Vagina (tissue), 2 donors: ENCODE results near the gene DCHS1. TPM values are rescaled to one million over a fixed set of nuclear protein-coding genes. Genes with fewer than 3 reads are reported as not detected.

Experiments used
- DNase-seq, 2 donors: peaks; one replicate each; pipeline ENCODE4 v3.0.0-alpha.2; 2017; ENCODE audit errors: extremely low spot score in 2 of 2
- H3K27ac ChIP-seq: fragments of 200-600 bp; sonication (generic); one replicate; pipeline ENCODE4 v1.5.1; 2019
- H3K27me3 ChIP-seq: fragments of 200-600 bp; sonication (generic); one replicate; pipeline ENCODE4 v1.5.1; 2019
- H3K36me3 ChIP-seq, 2 donors: fragments of 200-600 bp; sonication (generic); one replicate each; pipeline ENCODE4 v1.5.1; 2017 to 2019
- H3K4me1 ChIP-seq: fragments of 200-600 bp; sonication (generic); one replicate; pipeline ENCODE4 v1.5.1; 2019
- H3K4me3 ChIP-seq, 2 donors: fragments of 200-600 bp; sonication (generic); 1 replicate in 1 of 2; 2 replicates in 1 of 2; pipeline ENCODE4 v1.5.1; 2016 to 2019
- H3K9me3 ChIP-seq: fragments of 200-600 bp; sonication (generic); one replicate; pipeline ENCODE4 v1.5.1; 2019
- POLR2A ChIP-seq, 2 donors: fragments of 450-650 bp; IDR thresholded peaks; one replicate each; pipeline ENCODE4 v1.6.1; 2017; ENCODE audit warnings: antibody characterized with exemption in 2 of 2, mild to moderate bottlenecking in 2 of 2, moderate library complexity in 2 of 2
- POLR2AphosphoS5 ChIP-seq, 2 donors: sonication (generic); formaldehyde crosslinking; IDR thresholded peaks; one replicate each; pipeline ENCODE4 v1.9.0; 2017; ENCODE audit warnings: antibody characterized with exemption in 2 of 2, mild to moderate bottlenecking in 2 of 2, low read depth in 1 of 2; ENCODE audit not compliant: insufficient read depth in 1 of 2
- intact Hi-C: fragments of 100-400 bp; cut with DNase I; formaldehyde crosslinking; loops from one replicate; pipeline ENCODE4 v1.15.1; 2023
- total RNA-seq: library from RNA; depleted of rRNA; stranded (reverse); fragments of >200 nt; gene quantifications from one replicate; pipeline ENCODE4 v1.2.3, GENCODE V29; 2016
- TF ChIP-seq, protein P1 (sequence below), 3 experiments: fragments of 450-650 bp in 2 of 3; fragments of 200-600 bp in 1 of 3; sonication (generic) in 1 of 3; IDR thresholded peaks; one replicate each; pipeline ENCODE4 v1.5.1; 2017 to 2019; ENCODE audit warnings: antibody characterized with exemption in 3 of 3, mild to moderate bottlenecking in 2 of 3, moderate library complexity in 2 of 3

Gene DCHS1
- total RNA-seq, 1 donor from 2014 or later = 28.7 TPM

- H3K36me3 ChIP-seq = no peaks in the 10 kb centered on the region
- H3K4me3 ChIP-seq = no peak overlapping the region
- H3K27ac ChIP-seq = no peak overlapping the region
- DNase-seq = no peak
- no peaks in the 10 kb centered on the region for H3K27me3 ChIP-seq
- no peak for TF ChIP-seq POLR2A (IDR thresholded peaks at IDR 0.05)
- no peak for TF ChIP-seq POLR2AphosphoS5 (IDR thresholded peaks at IDR 0.05; ENCODE audit: insufficient read depth in 1 of 2, low read depth in 1 of 2)
- TF ChIP-seq, protein P1, sequence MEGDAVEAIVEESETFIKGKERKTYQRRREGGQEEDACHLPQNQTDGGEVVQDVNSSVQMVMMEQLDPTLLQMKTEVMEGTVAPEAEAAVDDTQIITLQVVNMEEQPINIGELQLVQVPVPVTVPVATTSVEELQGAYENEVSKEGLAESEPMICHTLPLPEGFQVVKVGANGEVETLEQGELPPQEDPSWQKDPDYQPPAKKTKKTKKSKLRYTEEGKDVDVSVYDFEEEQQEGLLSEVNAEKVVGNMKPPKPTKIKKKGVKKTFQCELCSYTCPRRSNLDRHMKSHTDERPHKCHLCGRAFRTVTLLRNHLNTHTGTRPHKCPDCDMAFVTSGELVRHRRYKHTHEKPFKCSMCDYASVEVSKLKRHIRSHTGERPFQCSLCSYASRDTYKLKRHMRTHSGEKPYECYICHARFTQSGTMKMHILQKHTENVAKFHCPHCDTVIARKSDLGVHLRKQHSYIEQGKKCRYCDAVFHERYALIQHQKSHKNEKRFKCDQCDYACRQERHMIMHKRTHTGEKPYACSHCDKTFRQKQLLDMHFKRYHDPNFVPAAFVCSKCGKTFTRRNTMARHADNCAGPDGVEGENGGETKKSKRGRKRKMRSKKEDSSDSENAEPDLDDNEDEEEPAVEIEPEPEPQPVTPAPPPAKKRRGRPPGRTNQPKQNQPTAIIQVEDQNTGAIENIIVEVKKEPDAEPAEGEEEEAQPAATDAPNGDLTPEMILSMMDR (IDR thresholded peaks at IDR 0.05) = no peak
- peaks cover 13% of the 10 kb centered on the region for H3K4me1 ChIP-seq
- H3K9me3 ChIP-seq = no peaks in the 10 kb centered on the region
- intact Hi-C loops = no loop called here
Measured at GRCh38 chr11:6571434-6572008, 84.1 kb downstream of the DCHS1 start.

Other genes starting within 250 kb of the DCHS1 start
- gene APBB1, start 236.7 kb downstream of the DCHS1 start, total RNA-seq = 59.7 TPM
- 0.98 TPM for gene HPX, start 214.8 kb downstream of the DCHS1 start, total RNA-seq
- gene TRIM3, start 181.9 kb downstream of the DCHS1 start, total RNA-seq = 27.5 TPM
- 54.0 TPM for gene ARFIP2, start 174.5 kb downstream of the DCHS1 start, total RNA-seq
- 98.7 TPM for gene TIMM10B, start 174.3 kb downstream of the DCHS1 start, total RNA-seq
- 17.2 TPM for gene DNHD1, start 158.5 kb downstream of the DCHS1 start, total RNA-seq
- 10.3 TPM for gene RRP8, start 52.2 kb downstream of the DCHS1 start, total RNA-seq
- 149 TPM for gene ILK, start 52.0 kb downstream of the DCHS1 start, total RNA-seq
- 48.1 TPM for gene TAF10, start 43.6 kb downstream of the DCHS1 start, total RNA-seq
- 77.3 TPM for gene TPP1, start 36.4 kb downstream of the DCHS1 start, total RNA-seq
- 55.2 TPM for gene MRPL17, start 27.5 kb upstream of the DCHS1 start, total RNA-seq
- gene OR2AG2, start 116.2 kb upstream of the DCHS1 start, total RNA-seq = not detected
- not detected for gene OR2AG1, start 127.2 kb upstream of the DCHS1 start, total RNA-seq
- gene OR6A2, start 143.9 kb upstream of the DCHS1 start, total RNA-seq = not detected
- not detected for gene OR10A5, start 189.9 kb upstream of the DCHS1 start, total RNA-seq
- gene OR10A2, start 207.2 kb upstream of the DCHS1 start, total RNA-seq = not detected
- gene OR10A4, start 220.8 kb upstream of the DCHS1 start, total RNA-seq = not detected
- not detected for gene OR2D2, start 236.7 kb upstream of the DCHS1 start, total RNA-seq